COR-L47 (cell line): ENCODE results near the gene GALNT16.

Source experiments
- DNase-seq: peaks from one replicate; lab custom pipeline; 2025; lab: John Stamatoyannopoulos, UW

GALNT16 gene

GRCh38 chr14:69339426-69339825, 79.5 kb downstream of the GALNT16 start:
- DNase-seq = no peak

GRCh38 chr14:69342928-69343525, 83.1 kb downstream of the GALNT16 start:
- peak; percentile 7 for DNase-seq

GRCh38 chr14:69344171-69344570, 84.2 kb downstream of the GALNT16 start:
- DNase-seq = no peak

- DNase-seq = no peak
These were observed 85.4 kb downstream of the GALNT16 start for GRCh38 chr14:69345402-69345801.

DNA sequence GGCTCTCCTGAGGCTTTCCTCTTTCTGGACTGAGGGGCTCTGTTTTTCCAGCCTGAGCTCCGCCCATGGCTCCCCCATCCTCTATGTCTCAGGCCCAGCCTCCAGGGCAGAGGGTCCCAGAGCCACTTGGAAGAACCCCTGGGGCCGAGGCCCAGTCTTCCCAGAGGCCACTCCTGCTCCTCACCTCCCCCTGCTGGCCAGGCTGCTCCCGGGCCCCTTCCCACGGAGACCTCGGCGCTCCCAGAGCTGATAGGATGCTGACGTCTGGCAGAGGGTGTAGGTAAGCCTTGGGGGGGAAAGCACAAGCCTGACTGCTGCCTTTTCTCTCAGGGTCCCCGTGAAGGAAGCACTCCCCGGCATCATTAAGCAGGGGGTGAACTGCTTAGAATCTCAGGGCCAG, 86.8 kb downstream of the GALNT16 start:
- DNase-seq = no peak

DNA sequence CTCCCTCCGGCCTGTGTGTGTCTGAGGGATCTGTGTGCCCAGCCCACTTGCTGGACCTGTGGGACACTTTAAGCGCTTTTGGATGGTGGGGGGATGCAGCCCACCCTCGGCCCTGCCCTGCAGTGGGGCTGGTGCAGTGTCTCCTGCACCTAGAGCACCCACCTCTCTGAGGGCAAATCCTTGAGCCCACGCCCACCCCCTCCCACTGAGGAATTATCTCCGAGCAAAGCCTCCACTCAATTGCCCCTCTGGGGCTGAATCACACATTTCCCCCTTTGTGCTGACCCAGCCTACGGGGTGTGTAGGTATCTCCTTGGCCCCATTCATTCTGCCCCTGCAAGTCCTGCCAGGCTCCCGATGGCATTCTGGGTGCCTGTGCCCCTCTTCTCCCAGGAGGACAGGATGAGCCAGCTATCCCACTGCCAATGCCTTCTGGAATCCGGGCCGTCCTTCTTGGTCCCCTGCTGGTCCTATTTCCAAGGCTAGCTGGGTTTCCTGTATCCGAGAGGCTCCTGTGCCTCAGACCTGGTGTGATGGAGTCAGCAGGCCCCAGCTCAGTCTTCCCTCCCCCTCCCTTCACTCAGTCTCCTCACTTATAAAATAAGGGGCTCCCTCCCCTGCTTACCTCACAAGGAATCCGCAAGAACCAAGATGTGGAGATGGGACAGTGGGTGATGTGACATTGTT, 89.3 kb downstream of the GALNT16 start:
- DNase-seq = no peak

DNA sequence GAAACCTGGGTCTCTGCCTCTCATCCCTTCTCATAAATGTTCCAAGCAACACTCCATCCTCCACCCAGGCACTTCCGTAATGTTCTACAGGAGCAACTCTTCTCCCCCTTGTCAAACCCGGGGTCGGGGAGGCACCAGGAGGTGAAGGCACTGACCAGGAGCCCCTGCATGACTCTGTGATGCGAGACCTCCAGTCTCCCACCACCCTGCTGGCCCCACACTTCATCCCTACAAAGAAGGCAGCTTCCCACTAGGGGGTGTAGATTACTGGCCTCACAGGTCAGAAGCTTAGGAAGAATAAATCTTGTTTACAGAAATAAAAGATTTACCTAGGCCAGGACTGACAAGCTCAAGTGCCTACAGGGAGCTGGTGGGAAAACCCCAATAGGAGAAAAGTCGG, 90.9 kb downstream of the GALNT16 start:
- DNase-seq = no peak

GRCh38 chr14:69351385-69351784, 91.4 kb downstream of the GALNT16 start:
- DNase-seq = no peak

GRCh38 chr14:69351911-69352310, 92.0 kb downstream of the GALNT16 start:
- DNase-seq = no peak

- DNase-seq = no peak
These were observed 93.2 kb downstream of the GALNT16 start for GRCh38 chr14:69353168-69353567.

- DNase-seq = no peak
These were observed 94.6 kb downstream of the GALNT16 start for GRCh38 chr14:69354383-69355153.

DNA sequence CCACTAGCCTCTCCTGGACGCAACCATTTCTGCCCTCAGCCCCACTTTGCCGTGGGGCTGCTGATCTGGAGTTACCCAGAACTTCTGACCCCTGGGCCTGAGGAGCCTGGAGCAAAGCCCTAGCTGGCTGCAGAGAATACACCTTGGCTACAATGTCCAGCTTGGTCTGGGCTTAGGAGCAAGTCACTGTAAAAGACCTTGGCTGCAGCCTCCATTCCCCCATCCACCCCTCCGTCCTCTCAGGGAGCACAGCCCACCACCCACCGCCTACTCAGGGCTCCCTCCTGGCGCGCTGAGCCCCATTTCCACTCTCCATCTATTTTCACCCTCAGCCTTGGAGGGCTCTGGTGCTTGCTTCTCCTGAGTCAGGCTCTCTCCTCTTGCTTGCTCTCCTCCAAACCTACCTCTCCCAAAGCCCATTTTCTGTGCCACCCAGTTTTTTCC, 95.2 kb downstream of the GALNT16 start:
- no peak for DNase-seq

DNA sequence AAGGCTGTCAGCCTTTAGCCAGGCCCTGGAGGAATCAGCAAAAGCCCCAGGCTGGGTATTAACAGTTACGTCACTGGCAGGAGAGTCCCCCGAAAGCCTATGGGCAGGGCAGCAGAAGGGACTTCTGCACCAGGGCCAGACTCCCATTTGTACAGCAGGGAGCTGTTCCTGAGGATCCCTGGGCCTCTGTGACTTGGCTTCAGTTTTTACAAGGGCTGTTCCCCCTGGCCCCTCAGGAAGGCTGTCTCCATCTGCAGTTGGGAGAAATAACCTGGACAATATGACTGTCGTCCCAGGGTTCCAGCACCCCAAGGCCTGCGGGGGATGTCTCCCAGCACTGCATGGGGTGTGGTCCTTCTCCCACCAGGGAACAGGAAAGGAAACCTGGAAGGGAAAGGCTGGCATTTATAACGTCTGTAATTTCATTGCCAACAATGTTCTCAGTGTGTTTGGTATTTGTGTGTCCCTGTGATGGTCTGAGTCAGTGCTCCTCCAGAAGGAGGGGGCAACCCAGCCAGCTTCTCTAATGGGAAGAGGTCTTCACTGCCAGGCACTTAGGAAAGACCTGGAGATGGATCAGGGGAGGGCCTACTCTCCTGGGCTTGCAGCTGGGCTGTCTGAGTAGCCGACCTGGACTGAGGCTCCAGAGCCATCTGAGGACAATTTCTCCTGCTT, 95.8 kb downstream of the GALNT16 start:
- no peak for DNase-seq

GRCh38 chr14:69356903-69357543, 97.1 kb downstream of the GALNT16 start:
- DNase-seq = no peak

DNA sequence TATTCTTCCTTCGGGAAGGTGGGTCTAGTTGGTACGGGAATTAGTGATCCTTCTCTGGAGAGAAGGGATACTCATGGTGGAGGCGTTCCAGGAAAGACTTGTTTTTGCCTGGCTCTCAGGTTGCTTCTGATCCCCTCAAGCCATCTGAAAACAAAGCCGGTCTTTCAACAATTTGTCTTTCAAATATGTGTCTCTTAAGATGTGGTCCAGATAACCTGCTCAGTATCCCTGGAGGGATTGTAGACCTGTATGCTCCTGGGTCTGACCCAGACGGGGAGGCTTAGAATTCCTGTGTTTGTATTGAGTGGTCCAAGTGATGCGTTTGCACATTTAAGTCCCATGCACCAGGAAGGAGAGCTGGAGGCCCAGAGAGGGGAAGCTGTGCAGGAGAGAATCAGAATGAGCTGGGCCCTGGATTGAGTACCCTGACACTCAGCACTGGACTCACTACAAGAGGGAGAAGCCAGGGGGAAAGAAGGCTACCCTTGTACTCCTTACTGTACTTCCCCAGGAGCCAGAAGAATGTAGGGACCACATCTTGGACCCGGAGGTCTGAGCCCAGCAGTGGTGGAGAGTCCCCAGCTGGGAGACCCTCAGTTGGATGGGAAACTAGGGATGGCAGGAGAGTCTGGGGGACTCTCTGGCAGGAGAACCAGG, 97.7 kb downstream of the GALNT16 start:
- no peak for DNase-seq

DNA sequence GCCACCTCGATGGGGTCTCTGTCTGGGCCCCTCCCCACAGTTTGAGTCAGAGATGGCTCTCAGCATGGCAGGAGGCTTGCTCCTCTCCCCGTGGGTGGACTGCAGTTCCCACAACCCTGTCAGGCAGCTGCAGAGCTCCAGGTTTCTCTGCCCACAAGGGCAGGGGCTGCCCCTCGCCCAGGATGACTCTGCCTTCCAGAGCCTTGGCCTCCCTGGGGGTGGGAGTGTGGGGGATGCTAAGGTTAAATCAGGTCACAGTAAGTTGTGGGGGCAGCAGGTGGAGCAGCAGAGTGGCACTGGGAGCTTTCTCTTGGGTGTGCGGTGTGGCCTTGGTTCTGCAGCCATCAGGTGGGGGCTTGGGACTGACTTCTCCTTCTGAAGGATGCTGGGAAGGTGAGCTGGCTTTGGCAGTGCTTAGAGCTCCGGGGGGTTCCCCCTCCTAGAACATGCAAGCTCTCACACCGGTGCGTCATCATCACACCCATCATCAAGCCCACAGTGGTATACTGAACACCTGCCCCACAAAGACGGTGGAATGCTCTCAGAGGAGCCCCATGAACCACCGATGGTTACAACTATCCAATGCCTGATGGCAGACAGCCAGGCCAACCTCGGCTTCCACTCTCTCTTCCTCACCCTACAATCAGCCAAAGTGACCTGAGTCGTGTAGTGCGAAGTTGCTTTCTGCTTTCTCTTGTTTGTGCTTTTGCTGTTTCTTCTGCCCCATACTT, 98.4 kb downstream of the GALNT16 start:
- no peak for DNase-seq

DNA sequence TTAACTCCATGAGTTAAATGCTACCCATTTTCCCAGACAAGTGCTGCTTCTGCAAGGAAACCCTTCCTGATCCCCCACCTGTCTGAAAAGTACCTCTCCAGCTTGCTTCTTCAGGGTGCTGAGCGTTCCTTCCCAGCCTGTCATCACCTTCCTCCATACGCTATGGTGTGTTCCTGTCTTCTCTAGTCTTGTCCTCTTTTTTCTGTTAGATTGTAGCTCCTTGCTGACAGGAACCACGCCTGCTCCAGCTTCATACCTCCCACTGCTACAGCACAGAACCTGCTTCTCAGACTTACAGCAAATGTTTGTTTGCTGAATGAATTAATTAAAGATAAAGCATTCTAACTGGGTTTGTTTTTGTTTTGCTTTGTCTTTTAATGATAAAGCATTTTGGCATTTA, 99.0 kb downstream of the GALNT16 start:
- DNase-seq = no peak

- no peak for DNase-seq
These were observed 100.6 kb downstream of the GALNT16 start for GRCh38 chr14:69360438-69361108.

- peak; percentile 15 for DNase-seq
These were observed 103.1 kb downstream of the GALNT16 start for GRCh38 chr14:69363055-69363454.

DNA sequence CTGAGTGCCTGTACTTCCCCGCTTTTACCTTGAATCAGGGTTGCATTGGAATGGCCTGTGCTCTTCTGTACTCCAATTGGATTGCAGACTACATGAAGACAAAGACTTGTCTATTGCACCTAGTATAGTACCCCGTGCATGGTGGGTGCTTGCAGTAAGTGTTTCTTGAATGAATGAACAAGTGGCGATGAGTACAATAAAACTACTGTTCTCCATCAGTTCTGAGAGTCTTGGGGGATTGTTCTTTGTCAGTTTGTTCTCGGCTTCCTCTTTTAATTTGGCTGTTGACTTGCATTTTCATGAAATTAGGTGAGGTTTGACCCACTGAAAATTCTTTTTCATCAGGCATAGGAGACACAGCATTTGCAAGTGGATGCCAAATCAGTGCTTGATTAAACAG, 104.0 kb downstream of the GALNT16 start:
- DNase-seq = no peak
